ENCODE data around the gene NR2C2AP. TPM values are rescaled to one million over a fixed set of nuclear protein-coding genes. Genes with fewer than 3 reads are reported as not detected.

NR2C2AP gene
- total and polyA plus RNA-seq, 2 donors (not counting 3 experiments of a cell fraction or from before 2014, with no cell fraction given), result 11.9 to 17.5 TPM

DNA sequence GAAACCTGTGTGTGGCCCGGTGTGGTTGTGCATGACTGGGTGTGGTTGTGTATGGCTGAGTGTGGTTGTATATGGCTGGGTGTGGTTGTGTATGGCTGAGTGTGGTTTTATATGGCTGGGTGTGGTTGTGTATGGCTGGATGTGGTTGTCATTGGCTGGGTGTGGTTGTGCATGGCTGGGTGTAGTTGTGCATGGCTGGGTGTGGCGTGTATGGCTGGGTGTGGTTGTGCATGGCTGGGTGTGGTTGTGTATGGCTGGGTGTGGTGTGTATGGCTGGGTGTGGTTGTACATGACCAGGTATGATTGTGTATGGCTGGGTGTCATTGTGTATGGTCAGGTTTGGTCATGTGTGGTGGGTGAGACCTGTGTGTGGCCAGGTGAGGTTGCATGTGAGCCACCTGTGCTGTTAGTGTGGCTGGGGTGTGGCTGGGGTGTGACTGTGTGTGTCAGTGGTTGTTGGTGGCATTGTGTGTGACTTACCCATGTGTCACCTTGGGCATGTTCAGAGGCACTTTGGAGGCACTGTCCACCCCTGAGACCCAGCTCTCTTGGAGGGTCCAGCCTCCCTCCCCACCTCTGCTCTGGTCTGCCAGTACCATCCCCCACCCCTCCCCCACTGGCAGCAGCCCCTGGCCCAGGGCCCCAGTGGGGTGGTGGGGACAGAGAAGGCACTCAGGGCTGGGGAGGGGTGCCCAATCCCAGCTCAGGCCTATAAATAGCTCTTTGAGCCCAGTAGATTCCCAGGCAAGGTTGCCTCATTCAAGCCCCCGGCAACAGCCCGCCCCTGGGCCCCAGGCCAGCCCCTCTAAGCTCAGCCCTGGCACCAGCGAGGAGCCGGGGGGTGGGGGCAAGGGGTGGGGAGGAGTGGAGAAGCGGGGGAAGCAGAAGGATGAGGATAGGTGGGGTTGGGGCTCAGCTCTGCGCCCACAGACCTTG lies 4.7 kb upstream of the NR2C2AP start:
- Histone ChIP-seq H3K9me3 (replicated peaks; ENCODE audit: control insufficient read depth, insufficient read depth, low read length) (no peaks in the 10 kb centered on the region), H3K9me1 (replicated peaks; ENCODE audit: control insufficient read depth, extremely low read depth, insufficient read depth, low read length) (no peaks in the 10 kb centered on the region), H3K4me1 (ENCODE audit: control insufficient read depth, extremely low read depth, insufficient read depth, low read length) (peaks cover under 1% of the 10 kb centered on the region), H3K4me2 (ENCODE audit: insufficient read depth, low read length) (no peak overlapping the region), H3K36me3 (ENCODE audit: control insufficient read depth in 2 of 2, extremely low read depth in 1 of 2, insufficient read depth in 2 of 2, low read length in 2 of 2) (no peaks in the 10 kb centered on the region), H4K20me1 (replicated peaks; ENCODE audit: control insufficient read depth, extremely low read depth, insufficient read depth, low read length) (no peaks in the 10 kb centered on the region), H3K27ac (ENCODE audit: insufficient read depth, low read depth, low read length) (no peak overlapping the region), H3K9ac (replicated peaks; ENCODE audit: extremely low read depth, insufficient read depth, low read length) (no peak overlapping the region), H3K27me3 (ENCODE audit: control insufficient read depth in 2 of 2, insufficient read depth in 2 of 2, low read length in 2 of 2) (peaks cover 5 to 11% of the 10 kb centered on the region in 2 experiments), H2AFZ (ENCODE audit: low read depth, low read length) (no peak overlapping the region), H3K79me2 (ENCODE audit: control insufficient read depth, insufficient read depth, low read length) (peaks cover under 1% of the 10 kb centered on the region), H3K4me3 (replicated peaks in 1 of 3; ENCODE audit: insufficient read depth in 1 of 3, low read depth in 1 of 3, low read length in 3 of 3) (no peak overlapping the region)
- TF ChIP-seq MYC (IDR thresholded peaks at IDR 0.05; ENCODE audit: low read depth, low read length), result no peak
- TF ChIP-seq POLR2AphosphoS5 (IDR thresholded peaks at IDR 0.05; ENCODE audit: insufficient read depth, low read depth, low read length), result no peak
- no peak for TF ChIP-seq EZH2 (IDR thresholded peaks at IDR 0.05; ENCODE audit: borderline replicate concordance, low read depth, low read length, severe bottlenecking)
- TF ChIP-seq GATA2 (IDR thresholded peaks at IDR 0.05; ENCODE audit: insufficient read depth, insufficient read length, low read depth, low read length), result no peak
- TF ChIP-seq POLR2A (IDR thresholded peaks at IDR 0.05; ENCODE audit: low read depth, low read length), result no peak
- TF ChIP-seq MAX (IDR thresholded peaks at IDR 0.05; ENCODE audit: insufficient read depth, insufficient read length), result no peak
- no peak for TF ChIP-seq CTCF (IDR thresholded peaks at IDR 0.05; ENCODE audit: extremely low read depth in 1 of 2, insufficient read depth in 1 of 2, low read depth in 1 of 2, low read length in 2 of 2)
- TF ChIP-seq JUN (IDR thresholded peaks at IDR 0.05; ENCODE audit: borderline replicate concordance, insufficient read depth, insufficient read length, low read depth), result no peak
- TF ChIP-seq FOS (IDR thresholded peaks at IDR 0.05; ENCODE audit: borderline replicate concordance, insufficient read depth, low read length), result no peak
- FAIRE-seq (no peak), DNase-seq (ENCODE audit: low read depth, low spot score) (no peak)
- ChIA-PET CTCF (interaction anchor here (0.8 to 1.0 kb wide), 2 partner anchors 16 to 17 kb away, joined by 3 read pairs; no protein-coding TSS in a partner anchor), POLR2A (no interaction called here)
- no TSS peak for BruUV-seq (replicated peaks)
- intact Hi-C loops (cut with micrococcal nuclease), result no loop called here
- dilution Hi-C loops (cut with MboI; ENCODE audit: extremely low pct_ligation_motif_present, low sequenced_read_pairs), result no loop called here
